Measurements from ENCODE around the gene TGFB1I1.

The TGFB1I1 gene

GRCh38 chr16:31476303-31477219, 4.6 kb downstream of the TGFB1I1 start:
- Histone ChIP-seq H3K4me1 (ENCODE audit: low read depth, poor library complexity, severe bottlenecking) (peaks cover 5% of the 10 kb centered on the region), H3K4me3 (IDR thresholded peaks at IDR 0.05; ENCODE audit: insufficient read depth, low read depth, low read length) (no peak overlapping the region), H4K20me1 (ENCODE audit: insufficient read depth) (no peaks in the 10 kb centered on the region), H3K4me2 (peak overlapping the region; percentile 93), H3K27ac (peak overlapping the region; percentile 44), H2AFZ (ENCODE audit: low read depth) (peak overlapping the region; percentile 95), H3K79me2 (ENCODE audit: insufficient read depth, low read depth) (no peaks in the 10 kb centered on the region), H3K27me3 (ENCODE audit: insufficient read depth, low read depth) (no peaks in the 10 kb centered on the region), H3K36me3 (ENCODE audit: insufficient read depth) (no peaks in the 10 kb centered on the region), H3K9ac (peak overlapping the region; percentile 52; the same call in 1 of the 2 replicates)
- TF ChIP-seq, protein P1, sequence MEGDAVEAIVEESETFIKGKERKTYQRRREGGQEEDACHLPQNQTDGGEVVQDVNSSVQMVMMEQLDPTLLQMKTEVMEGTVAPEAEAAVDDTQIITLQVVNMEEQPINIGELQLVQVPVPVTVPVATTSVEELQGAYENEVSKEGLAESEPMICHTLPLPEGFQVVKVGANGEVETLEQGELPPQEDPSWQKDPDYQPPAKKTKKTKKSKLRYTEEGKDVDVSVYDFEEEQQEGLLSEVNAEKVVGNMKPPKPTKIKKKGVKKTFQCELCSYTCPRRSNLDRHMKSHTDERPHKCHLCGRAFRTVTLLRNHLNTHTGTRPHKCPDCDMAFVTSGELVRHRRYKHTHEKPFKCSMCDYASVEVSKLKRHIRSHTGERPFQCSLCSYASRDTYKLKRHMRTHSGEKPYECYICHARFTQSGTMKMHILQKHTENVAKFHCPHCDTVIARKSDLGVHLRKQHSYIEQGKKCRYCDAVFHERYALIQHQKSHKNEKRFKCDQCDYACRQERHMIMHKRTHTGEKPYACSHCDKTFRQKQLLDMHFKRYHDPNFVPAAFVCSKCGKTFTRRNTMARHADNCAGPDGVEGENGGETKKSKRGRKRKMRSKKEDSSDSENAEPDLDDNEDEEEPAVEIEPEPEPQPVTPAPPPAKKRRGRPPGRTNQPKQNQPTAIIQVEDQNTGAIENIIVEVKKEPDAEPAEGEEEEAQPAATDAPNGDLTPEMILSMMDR (conservative IDR thresholded peaks at IDR 0.05; ENCODE audit: low read depth, low read length) = no peak

- Histone ChIP-seq H3K36me3 (ENCODE audit: insufficient read depth) (no peaks in the 10 kb centered on the region), H3K4me2 (peak overlapping the region; percentile 93), H3K27me3 (ENCODE audit: insufficient read depth, low read depth) (no peaks in the 10 kb centered on the region), H3K4me1 (ENCODE audit: low read depth, poor library complexity, severe bottlenecking) (peaks cover 5% of the 10 kb centered on the region), H3K4me3 (IDR thresholded peaks at IDR 0.05; ENCODE audit: insufficient read depth, low read depth, low read length) (no peak overlapping the region), H3K79me2 (ENCODE audit: insufficient read depth, low read depth) (no peaks in the 10 kb centered on the region), H4K20me1 (ENCODE audit: insufficient read depth) (no peaks in the 10 kb centered on the region), H3K9ac (peak overlapping the region; percentile 32; the same call in 1 of the 2 replicates), H2AFZ (ENCODE audit: low read depth) (peak overlapping the region; percentile 95), H3K27ac (no peak overlapping the region)
- TF ChIP-seq, protein P1 (conservative IDR thresholded peaks at IDR 0.05; ENCODE audit: low read depth, low read length) = no peak
Observed at GRCh38 chr16:31477220-31478216, 5.6 kb downstream of the TGFB1I1 start.

- Histone ChIP-seq H4K20me1 (ENCODE audit: insufficient read depth) (no peaks in the 10 kb centered on the region), H3K79me2 (ENCODE audit: insufficient read depth, low read depth) (no peaks in the 10 kb centered on the region), H3K36me3 (ENCODE audit: insufficient read depth) (no peaks in the 10 kb centered on the region), H2AFZ (ENCODE audit: low read depth) (no peak overlapping the region), H3K27me3 (ENCODE audit: insufficient read depth, low read depth) (no peaks in the 10 kb centered on the region), H3K4me2 (no peak overlapping the region), H3K4me3 (IDR thresholded peaks at IDR 0.05; ENCODE audit: insufficient read depth, low read depth, low read length) (no peak overlapping the region), H3K4me1 (ENCODE audit: low read depth, poor library complexity, severe bottlenecking) (peaks cover 5% of the 10 kb centered on the region), H3K27ac (no peak overlapping the region), H3K9ac (no peak overlapping the region)
- TF ChIP-seq, protein P1 (conservative IDR thresholded peaks at IDR 0.05; ENCODE audit: low read depth, low read length) = no peak
Observed at GRCh38 chr16:31478956-31479355, 7.0 kb downstream of the TGFB1I1 start.

GRCh38 chr16:31479751-31480150, 7.8 kb downstream of the TGFB1I1 start:
- TF ChIP-seq, protein P1 (conservative IDR thresholded peaks at IDR 0.05; ENCODE audit: low read depth, low read length) = no peak
- Histone ChIP-seq H3K79me2 (ENCODE audit: insufficient read depth, low read depth) (no peaks in the 10 kb centered on the region), H4K20me1 (ENCODE audit: insufficient read depth) (no peaks in the 10 kb centered on the region), H3K27me3 (ENCODE audit: insufficient read depth, low read depth) (no peaks in the 10 kb centered on the region), H3K9ac (no peak overlapping the region), H3K4me1 (ENCODE audit: low read depth, poor library complexity, severe bottlenecking) (peaks cover 5% of the 10 kb centered on the region), H2AFZ (ENCODE audit: low read depth) (no peak overlapping the region), H3K4me3 (IDR thresholded peaks at IDR 0.05; ENCODE audit: insufficient read depth, low read depth, low read length) (no peak overlapping the region), H3K36me3 (ENCODE audit: insufficient read depth) (no peaks in the 10 kb centered on the region), H3K4me2 (no peak overlapping the region), H3K27ac (no peak overlapping the region)
